Activated naive CD4-positive, alpha-beta T cell treated with anti-CD3 and anti-CD28 coated beads, Interleukin-2, amount 50 U/mL, for 72 hours (primary cell): ENCODE results near the gene DLX3. TPM values are rescaled to one million over a fixed set of nuclear protein-coding genes. Genes with fewer than 3 reads are reported as not detected.

Experiments used
- ATAC-seq, 2 donors: fragments of 150-1000 bp; cut with Tn5 transposase; 2 replicates each; pipeline ENCODE4 v1.10.0; 2021; ENCODE audit warnings: mild to moderate bottlenecking in 2 of 2, moderate library complexity in 2 of 2
- DNase-seq, 2 donors: peaks; one replicate each; pipeline ENCODE4 v3.0.0; 2021 to 2022; ENCODE audit warnings: low spot score in 2 of 2
- H3K27ac Mint-ChIP-seq, 2 donors: one replicate each; pipeline ENCODE4 v1.8.0; 2022; ENCODE audit warnings: mild to moderate bottlenecking in 2 of 2, mixed read lengths in 2 of 2
- H3K36me3 Mint-ChIP-seq, 2 donors: one replicate each; pipeline ENCODE4 v1.8.0; 2022; ENCODE audit warnings: mixed read lengths in 2 of 2
- H3K9me3 Mint-ChIP-seq, 2 donors: one replicate each; pipeline ENCODE4 v1.8.0; 2022; ENCODE audit warnings: mixed read lengths in 2 of 2
- total RNA-seq, 2 donors: library from RNA; stranded (reverse); gene quantifications; one replicate each; pipeline ENCODE4 v1.2.3, GENCODE V29; 2022

The DLX3 gene
- total RNA-seq, 2 donors from 2014 or later: 0.10 TPM; not detected in 1

DNA sequence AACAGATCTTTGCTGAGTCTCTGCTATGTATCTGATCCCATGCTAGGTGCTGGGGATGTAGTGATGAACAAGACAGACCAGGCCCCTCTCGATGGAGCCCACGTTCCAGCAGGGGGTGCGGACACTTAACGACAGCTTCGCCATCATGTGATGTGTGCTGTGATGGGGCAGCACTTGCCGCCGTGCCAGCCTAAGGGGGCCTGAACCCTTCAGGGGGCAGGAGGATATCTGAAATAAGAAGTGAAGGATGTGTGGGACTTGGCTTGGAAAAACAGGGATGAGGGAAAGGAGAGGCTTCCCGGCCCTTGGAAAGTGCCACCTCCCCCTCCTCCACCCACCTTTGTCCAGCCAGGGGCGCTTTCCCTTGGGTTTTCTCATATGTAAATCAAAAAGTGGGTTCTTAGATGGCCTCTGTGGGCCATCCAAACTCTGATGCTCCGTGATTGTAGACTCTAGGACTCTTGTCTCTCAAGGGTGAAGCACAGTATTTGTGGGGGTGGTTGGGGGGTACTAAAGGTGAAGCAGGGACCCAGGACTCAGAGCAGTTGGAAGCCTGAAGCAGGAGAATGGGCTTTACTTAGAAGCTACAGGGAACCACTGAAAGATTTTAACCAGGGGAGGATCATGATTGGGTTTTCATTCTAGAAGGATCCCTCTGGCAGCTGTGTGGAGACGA, 4.0 kb upstream of the DLX3 start:
- no peak for ATAC-seq
- no peak overlapping the region for H3K27ac Mint-ChIP-seq
- no peak for DNase-seq
- H3K36me3 Mint-ChIP-seq: peaks cover 8 to 10% of the 10 kb centered on the region in 2 donors
- H3K9me3 Mint-ChIP-seq: no peaks in the 10 kb centered on the region

DNA sequence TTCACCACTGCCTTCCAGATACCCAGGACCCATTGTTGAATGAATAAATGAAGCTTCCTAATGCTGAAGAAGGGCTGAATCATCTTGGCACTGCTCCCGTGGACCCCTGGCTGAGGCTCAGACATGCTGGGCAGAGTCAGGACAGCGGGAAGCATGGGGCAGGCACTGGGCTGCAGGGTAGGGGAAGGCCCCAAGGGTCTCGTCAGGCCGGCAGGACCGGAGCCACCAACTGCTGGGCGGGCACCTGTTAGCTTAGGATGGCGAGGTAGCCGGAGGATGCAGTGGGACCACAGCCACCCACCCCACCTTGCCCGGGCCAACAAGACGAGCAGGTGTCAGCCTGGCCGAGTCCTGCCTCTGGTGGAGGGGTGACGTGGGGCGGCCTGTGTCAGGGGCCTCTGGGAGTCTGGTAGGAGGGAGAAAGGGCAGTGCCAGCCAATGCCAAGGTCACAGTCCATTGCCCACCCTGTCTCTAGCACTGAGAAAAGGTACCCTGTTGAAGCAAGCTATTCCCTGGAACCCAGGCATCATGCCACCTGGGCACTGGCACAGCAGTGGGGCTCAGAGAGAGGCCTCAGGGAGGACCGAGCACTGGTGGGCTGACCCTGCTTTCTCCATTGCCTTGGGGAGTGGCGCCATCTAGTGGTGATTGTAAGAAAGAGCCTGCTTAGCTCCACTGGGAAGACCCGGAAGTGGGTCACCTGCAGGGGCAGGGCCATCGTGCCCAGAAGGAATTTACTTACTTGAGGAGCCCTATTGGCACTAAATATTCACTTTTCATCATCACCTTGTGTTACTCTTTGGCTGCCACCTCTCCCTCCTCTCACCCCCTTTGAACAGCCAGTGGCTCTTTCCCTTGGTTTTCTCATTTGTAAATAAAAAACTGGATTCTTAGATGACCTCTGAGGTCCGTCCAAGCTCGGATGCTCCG, 3.0 kb upstream of the DLX3 start:
- peaks cover 8 to 12% of the 10 kb centered on the region in 2 donors for H3K36me3 Mint-ChIP-seq
- peak; percentile 87 to 93 for ATAC-seq
- no peak overlapping the region for H3K27ac Mint-ChIP-seq

DNA sequence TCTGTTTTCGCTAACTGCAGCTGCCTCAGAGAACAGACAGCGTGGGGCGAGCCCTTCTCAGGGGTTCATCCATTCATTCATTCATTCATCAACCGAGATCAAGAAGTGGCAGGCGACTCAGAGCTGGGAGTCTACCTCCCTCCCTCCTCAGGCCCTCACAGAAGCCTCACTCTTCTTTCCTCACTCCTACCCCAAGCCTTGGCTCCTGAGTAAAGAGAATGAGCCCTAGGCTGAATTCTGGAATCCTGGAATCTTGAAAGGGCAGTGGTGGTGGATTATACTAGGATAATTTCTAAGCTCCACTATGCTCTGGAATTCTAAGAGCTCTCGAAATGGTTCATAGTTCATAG, 2.3 kb upstream of the DLX3 start:
- Mint-ChIP-seq H3K9me3 (no peaks in the 10 kb centered on the region), H3K36me3 (peaks cover 8 to 12% of the 10 kb centered on the region in 2 donors), H3K27ac (no peak overlapping the region)
- ATAC-seq (no peak), DNase-seq (no peak)

More for the DNA sequence above, 3.0 kb upstream of the DLX3 start:
- no peaks in the 10 kb centered on the region for H3K9me3 Mint-ChIP-seq
- DNase-seq: peak; percentile 79 to 92

DNA sequence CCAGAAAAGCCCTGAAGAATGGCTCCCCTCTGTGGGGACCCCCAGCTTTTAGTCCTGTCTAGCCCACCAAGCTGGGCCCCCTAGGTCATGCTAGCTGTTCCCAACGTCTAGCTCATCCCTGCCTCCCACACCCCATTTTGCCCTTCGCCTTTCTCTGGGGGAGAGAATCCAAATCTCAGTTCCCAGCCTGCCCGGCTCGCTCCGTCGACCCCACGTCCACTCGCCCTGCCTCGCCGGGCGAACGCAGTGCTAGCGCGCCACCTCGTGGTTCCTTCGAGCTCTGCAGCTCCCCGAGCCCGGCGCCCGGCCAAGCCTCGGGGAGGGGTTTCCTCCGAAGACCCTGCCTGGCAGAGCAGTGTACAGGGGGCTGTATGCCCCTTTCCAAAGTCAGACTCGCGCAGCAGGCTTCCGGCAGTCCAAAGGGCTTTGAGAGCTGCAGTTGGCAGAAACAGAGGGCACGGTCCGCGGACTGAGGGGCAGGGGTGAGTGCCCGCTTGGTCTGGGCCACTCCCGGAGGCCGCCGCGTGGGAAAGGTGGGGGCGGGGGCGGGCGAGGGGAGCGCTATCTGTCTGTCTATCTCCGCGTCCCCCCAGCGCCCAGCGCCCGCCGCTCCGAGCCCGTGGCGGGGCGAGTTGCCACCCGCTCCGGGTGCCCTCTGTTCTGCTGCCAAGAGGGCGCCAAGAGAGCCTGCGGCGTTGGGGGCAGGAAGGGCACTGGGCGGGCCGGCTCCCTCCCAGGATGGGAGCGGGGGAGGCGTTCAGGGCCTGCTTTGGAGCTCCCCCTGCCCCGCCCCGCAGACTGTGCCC, 1.7 kb upstream of the DLX3 start:
- no peak overlapping the region for H3K27ac Mint-ChIP-seq
- ATAC-seq: peak; percentile 31 to 53
- peak; percentile 68 to 86 for DNase-seq
- peaks cover 8 to 12% of the 10 kb centered on the region in 2 donors for H3K36me3 Mint-ChIP-seq
- H3K9me3 Mint-ChIP-seq: no peaks in the 10 kb centered on the region

- DNase-seq: peak in 1 of 2 donors; percentile 12
- Mint-ChIP-seq H3K27ac (no peak overlapping the region), H3K36me3 (peaks cover 8 to 12% of the 10 kb centered on the region in 2 donors), H3K9me3 (no peaks in the 10 kb centered on the region)
- no peak for ATAC-seq
Measured at GRCh38 chr17:49996121-49996494, 1.1 kb upstream of the DLX3 start.

DNA sequence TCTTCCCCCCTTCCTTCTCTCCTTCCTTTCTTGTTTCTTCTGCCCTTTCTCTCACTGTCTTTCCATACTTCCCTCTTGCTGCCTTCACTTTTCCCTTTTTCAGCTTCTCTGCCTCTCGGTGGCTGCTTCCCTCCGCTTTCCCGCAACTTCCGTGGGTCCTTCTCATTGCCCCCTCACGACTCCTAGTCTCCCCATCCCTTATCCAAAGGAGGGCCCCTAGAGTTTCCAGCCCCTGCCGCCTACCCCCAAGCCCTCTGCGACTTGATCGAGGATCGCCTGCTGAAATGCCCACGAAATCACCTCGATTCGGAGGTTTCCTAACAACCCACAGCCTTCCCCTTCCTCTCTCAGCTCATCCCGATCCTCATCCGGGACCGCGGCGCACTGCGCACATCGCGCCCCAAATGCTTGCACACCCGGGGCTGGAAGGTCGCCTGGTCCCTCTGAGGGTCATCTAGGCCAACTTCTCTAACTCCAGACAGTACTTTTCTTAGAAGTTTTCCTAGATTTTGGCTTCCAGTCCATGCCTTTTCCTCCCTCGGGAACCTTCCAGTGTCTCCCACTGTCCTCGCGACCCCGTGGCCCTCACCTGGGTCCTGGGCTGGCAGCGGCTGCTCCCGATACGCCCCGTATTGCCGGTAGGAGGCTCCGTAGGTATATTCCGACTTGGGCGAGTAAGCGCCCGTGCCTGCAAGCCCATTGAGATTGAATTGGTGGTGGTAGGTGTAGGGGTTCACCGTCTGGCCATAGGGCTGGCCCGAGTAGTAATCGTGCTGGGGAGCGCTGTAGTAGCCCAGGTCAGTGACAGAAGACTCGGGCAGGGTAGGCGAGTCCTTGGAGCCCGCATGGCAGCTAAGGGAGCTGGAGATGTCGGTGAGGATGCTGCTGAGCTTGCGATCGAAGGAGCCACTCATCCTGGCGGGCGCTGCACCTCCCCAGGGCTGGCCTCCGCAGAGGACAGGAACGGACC, 654 bp downstream of the DLX3 start:
- H3K36me3 Mint-ChIP-seq: peaks cover 8 to 12% of the 10 kb centered on the region in 2 donors
- H3K9me3 Mint-ChIP-seq: no peaks in the 10 kb centered on the region
- peak in 1 of 2 donors; percentile 14 for DNase-seq
- no peak for ATAC-seq
- H3K27ac Mint-ChIP-seq: peak overlapping the region in 1 of 2 donors; percentile 66

DNA sequence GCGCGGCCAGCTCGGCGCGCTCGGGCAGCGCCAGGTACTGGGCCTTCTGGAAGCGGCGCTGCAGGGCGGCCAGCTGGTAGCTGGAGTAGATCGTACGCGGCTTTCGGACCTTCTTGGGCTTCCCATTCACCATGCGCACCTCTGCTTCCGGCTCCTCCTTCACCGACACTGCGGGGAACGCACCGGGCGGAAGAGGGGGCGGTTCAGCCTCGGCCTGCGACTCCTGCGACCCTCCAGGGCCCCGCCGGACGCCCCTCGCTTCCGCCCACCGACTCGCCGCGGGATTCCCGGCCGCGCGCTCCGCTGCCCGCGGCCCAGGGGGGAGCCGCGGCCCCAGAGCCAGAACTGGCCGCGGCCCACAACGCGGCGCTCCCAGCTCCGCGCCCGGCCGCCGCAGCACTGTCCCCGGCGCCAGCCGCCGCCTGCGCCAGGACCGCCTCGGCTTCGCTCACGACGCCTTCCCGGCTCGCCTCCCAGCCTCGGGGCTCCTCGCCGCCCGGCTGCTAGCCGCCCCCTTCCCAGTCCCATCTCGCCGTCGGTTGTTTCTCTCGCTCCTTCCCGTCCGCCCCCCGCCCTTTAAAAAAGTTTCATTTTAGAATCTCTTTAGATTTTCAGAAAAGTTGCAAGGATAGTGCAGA, 1.5 kb downstream of the DLX3 start:
- ATAC-seq: peak; percentile 14 to 39

GRCh38 chr17:49992933-49993422, 2.0 kb downstream of the DLX3 start:
- no peaks in the 10 kb centered on the region for H3K9me3 Mint-ChIP-seq

More for the DNA sequence above, 1.5 kb downstream of the DLX3 start:
- Mint-ChIP-seq H3K36me3 (peaks cover 8 to 12% of the 10 kb centered on the region in 2 donors), H3K9me3 (no peaks in the 10 kb centered on the region), H3K27ac (no peak overlapping the region)
- DNase-seq: no peak

DNA sequence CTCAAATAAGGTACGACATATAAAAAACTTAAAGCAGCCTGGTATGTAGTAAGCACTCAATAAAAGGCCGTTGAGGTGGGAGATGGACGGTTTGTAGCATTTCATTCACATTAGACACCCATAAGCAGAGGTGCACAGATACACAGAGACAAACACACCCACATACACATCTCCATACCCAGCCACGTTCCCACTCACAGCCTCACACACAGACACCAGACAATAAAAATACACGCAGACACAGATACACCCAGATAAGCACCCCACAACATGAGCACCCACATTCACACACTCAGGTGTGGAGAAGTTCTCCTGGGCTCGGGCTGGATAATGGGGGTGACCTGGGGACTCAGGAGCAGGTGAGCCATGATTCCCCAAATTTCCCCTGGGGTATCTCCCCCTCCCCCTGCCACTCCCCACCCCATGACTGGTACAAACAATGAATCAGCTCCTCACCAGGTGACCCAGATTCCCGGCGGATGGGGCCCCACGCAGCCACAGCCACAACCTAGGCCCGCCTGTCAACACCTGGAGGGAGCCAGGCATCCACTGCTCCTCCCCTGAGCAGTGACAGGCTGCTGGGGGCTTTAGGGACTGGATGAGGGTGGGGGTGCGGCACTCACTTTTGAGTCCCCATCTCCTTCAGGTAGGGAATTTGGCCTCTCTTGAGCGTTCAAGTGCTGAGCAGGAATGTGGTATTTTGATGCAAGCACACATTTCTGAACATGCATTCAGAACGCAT, 2.7 kb downstream of the DLX3 start:
- peaks cover 8 to 12% of the 10 kb centered on the region in 2 donors for H3K36me3 Mint-ChIP-seq
- DNase-seq (no peak), ATAC-seq (no peak)
- no peak overlapping the region for H3K27ac Mint-ChIP-seq
- H3K9me3 Mint-ChIP-seq: no peaks in the 10 kb centered on the region

More at GRCh38 chr17:49992933-49993422, 2.0 kb downstream of the DLX3 start:
- DNase-seq: no peak
- ATAC-seq: no peak
- Mint-ChIP-seq H3K36me3 (peaks cover 8 to 12% of the 10 kb centered on the region in 2 donors), H3K27ac (no peak overlapping the region)

DNA sequence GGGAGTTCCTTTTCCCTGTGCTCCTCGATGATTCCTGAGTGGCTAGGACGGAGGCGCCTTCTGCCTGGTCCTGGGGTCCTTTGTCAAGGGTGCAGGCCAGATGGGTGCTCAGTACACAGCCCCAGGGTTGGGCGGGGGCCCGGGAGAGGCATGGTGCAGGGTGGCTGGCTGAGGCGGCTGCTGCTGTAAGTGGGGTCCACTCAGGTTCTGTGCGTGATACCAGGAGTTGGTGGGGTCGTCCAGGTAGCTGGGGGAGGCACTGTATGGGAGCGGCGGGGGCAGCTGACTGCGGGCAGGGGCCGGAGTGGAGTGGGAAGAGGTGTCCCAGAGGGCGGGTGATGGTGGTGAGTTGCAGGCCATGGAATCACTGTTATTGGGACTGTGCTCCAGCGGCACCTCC, 3.6 kb downstream of the DLX3 start:
- H3K36me3 Mint-ChIP-seq: peaks cover 8 to 12% of the 10 kb centered on the region in 2 donors
- ATAC-seq (no peak), DNase-seq (no peak)
- H3K9me3 Mint-ChIP-seq: no peaks in the 10 kb centered on the region
- H3K27ac Mint-ChIP-seq: no peak overlapping the region

DNA sequence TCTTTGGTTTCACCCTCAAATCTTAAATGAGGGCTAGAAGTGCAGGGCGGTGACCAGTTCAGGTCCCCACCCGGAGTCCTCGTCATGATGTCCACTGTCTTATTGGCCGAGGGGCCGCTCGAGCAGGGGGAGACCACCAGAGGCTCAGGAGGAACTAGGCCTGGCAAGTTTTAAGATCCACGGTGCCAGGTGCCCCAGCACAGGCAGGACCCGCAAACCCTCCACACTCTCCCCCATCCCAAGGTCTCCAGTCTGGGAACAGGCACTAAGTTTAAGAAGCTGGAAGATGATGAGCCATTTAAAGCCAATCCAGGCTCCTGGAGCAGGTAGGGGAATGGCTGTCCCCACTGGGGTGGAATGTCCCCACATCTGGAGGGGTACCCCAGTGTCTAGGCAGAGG, 4.1 kb downstream of the DLX3 start:
- DNase-seq (no peak), ATAC-seq (no peak)
- no peaks in the 10 kb centered on the region for H3K9me3 Mint-ChIP-seq
- peaks cover 8 to 12% of the 10 kb centered on the region in 2 donors for H3K36me3 Mint-ChIP-seq
- no peak overlapping the region for H3K27ac Mint-ChIP-seq

DNA sequence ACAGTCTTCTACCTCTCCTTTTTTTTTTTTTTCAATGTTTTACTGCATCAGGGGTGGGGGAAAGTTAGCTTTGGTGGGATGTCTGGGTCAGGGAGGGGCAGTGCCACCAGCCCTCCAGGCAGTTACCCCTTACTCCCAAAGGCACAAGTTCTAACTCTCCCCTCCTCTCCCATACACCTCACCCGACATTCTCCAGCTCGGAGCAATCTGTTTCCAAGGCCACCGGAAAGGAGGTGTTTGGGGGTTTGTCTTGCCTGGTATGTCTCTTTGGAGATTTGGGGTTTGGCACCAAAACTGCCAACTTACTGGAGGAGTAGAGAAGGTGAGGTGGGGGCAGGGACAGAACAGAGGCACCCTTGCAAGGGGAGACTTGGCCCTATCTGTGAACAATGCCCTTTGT, 4.7 kb downstream of the DLX3 start:
- no peak overlapping the region for H3K27ac Mint-ChIP-seq
- no peaks in the 10 kb centered on the region for H3K9me3 Mint-ChIP-seq
- ATAC-seq (no peak), DNase-seq (no peak)
- H3K36me3 Mint-ChIP-seq: peaks cover 8 to 12% of the 10 kb centered on the region in 2 donors

DNA sequence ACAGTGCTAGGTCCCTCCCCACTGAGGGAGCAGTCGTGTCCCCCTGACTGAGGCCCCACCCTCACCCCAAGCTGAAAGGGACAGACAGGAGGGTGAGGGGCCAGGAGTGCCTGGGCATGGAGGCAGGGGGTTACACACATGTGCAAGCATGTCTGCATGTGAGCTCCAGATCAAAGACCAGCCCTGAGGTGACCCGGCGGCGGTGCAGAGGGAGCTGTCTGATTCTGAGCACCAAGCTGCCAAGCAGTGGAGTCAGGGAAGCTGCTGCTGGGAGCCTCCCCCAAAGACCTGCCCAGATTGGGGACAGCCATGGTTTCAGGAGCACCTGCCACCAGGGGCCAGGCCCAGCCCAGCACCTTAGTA, 5.5 kb downstream of the DLX3 start:
- no peak for DNase-seq
- no peaks in the 10 kb centered on the region for H3K9me3 Mint-ChIP-seq
- no peak overlapping the region for H3K27ac Mint-ChIP-seq
- H3K36me3 Mint-ChIP-seq: peaks cover 5 to 8% of the 10 kb centered on the region in 2 donors
- no peak for ATAC-seq

DNA sequence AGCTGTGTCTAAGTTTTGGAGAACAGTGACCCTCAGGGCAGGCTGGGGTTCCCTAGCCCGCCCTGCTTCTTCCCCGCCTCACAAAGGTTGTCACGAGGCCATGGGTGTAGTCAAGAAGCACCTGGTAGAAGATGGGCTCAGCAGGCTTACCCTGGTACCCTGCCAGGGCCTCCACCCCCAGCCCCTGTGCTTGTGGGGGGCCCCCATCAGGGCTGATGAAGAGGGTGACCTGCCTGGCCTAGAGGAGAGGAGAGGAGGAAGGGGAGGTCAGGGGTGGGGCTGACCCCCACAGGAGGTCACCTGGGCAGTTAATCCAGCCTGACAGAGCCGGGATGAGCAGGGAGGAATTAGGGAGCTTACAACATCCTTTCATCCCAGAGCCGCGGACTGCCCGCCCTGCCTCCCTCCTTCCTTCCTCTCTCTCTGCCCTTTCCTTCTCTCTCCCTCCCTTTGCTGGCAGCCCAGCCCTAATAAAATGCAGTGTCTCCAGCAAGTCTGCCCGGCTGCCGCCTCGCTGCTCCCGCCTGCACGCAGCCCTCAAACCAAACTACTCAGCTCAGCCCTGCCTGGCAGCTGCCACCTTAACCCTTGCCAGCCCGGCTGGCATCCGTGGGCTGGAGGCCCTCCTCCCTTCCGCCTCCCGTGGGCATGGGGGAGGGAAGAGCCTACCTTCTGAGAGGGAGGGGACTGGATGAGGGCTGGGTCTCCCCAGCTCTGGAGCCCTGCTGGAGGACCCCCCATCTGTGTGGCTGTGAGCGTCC, 7.2 kb downstream of the DLX3 start:
- Mint-ChIP-seq H3K36me3 (no peaks in the 10 kb centered on the region), H3K9me3 (no peaks in the 10 kb centered on the region), H3K27ac (no peak overlapping the region)
- peak in 1 of 2 donors; percentile 28 for ATAC-seq
- DNase-seq: no peak
